PFSK-1 (cell line): ENCODE data around the gene ASIC3.

Experiments
- POLR2AphosphoS5 ChIP-seq: IDR thresholded peaks from 2 replicates; pipeline ENCODE4 v1.6.1; 2012; ENCODE audit warnings: low read depth, mild to moderate bottlenecking, control low read depth, low read length, moderate library complexity
- REST ChIP-seq, 2 experiments: IDR thresholded peaks; 2 replicates each; pipeline versions ENCODE4 v1.6.1 to v1.8.0; 2011 to 2012; ENCODE audit warnings: low read depth in 2 of 2, low read length in 2 of 2, control low read depth in 1 of 2, inconsistent platforms in 1 of 2, mild to moderate bottlenecking in 1 of 2, moderate library complexity in 1 of 2; ENCODE audit not compliant: insufficient read depth in 1 of 2
- SIN3A ChIP-seq: IDR thresholded peaks from 2 replicates; pipeline ENCODE4 v1.6.1; 2012; ENCODE audit warnings: mild to moderate bottlenecking, low read length, moderate library complexity, borderline replicate concordance; ENCODE audit not compliant: insufficient read depth

- TF ChIP-seq SIN3A (no peak), POLR2AphosphoS5 (no peak), REST (IDR thresholded peaks at IDR 0.05; ENCODE audit: insufficient read depth in 1 of 2, low read depth in 2 of 2, low read length in 2 of 2) (no peak)
Observed at GRCh38 chr7:151012031-151012692, 36.2 kb upstream of the ASIC3 start.
